NCI-H82 (cell line): ENCODE results near the gene IL12RB2.
"Not testable (repeated sequence)": the region's sequence is repeated elsewhere in the genome, so short reads cannot be mapped to it uniquely, and the experiment has no call there.

Experiments used
- DNase-seq: peaks from one replicate; lab custom pipeline; 2025; lab: John Stamatoyannopoulos, UW

The IL12RB2 gene

GRCh38 chr1:67399199-67399993, 91.7 kb downstream of the IL12RB2 start:
- no peak for DNase-seq

- DNase-seq: not testable (repeated sequence)
Measured at GRCh38 chr1:67400029-67400786, 92.5 kb downstream of the IL12RB2 start.

- no peak for DNase-seq
Measured at GRCh38 chr1:67401443-67401842, 93.8 kb downstream of the IL12RB2 start.

GRCh38 chr1:67404212-67404620, 96.5 kb downstream of the IL12RB2 start:
- peak; percentile 82 for DNase-seq

GRCh38 chr1:67405473-67406245, 98.0 kb downstream of the IL12RB2 start:
- DNase-seq: peak; percentile 46

- DNase-seq: no peak
Measured at GRCh38 chr1:67407498-67407897, 99.8 kb downstream of the IL12RB2 start.

- peak; percentile 26 for DNase-seq
Measured at GRCh38 chr1:67408148-67408547, 100.5 kb downstream of the IL12RB2 start.

- not testable (repeated sequence) for DNase-seq
Measured at GRCh38 chr1:67413101-67413500, 105.4 kb downstream of the IL12RB2 start.

GRCh38 chr1:67414574-67414973, 106.9 kb downstream of the IL12RB2 start:
- DNase-seq: no peak

GRCh38 chr1:67415041-67415440, 107.4 kb downstream of the IL12RB2 start:
- no peak for DNase-seq

GRCh38 chr1:67417733-67418132, 110.1 kb downstream of the IL12RB2 start:
- not testable (repeated sequence) for DNase-seq

GRCh38 chr1:67418839-67419586, 111.3 kb downstream of the IL12RB2 start:
- DNase-seq: no peak

- no peak for DNase-seq
Measured at GRCh38 chr1:67420835-67421492, 113.3 kb downstream of the IL12RB2 start.

GRCh38 chr1:67427465-67427864, 119.8 kb downstream of the IL12RB2 start:
- no peak for DNase-seq

- no peak for DNase-seq
Measured at GRCh38 chr1:67427947-67428346, 120.3 kb downstream of the IL12RB2 start.

GRCh38 chr1:67429011-67429527, 121.4 kb downstream of the IL12RB2 start:
- peak; percentile 52 for DNase-seq

- DNase-seq: peak; percentile 52
Measured at GRCh38 chr1:67429528-67430357, 122.1 kb downstream of the IL12RB2 start.

GRCh38 chr1:67430358-67431155, 122.9 kb downstream of the IL12RB2 start, which contains the start of gene SERBP1:
Gene SERBP1, minus strand, starts transcription at chr1:67430402. Its CDS starts 102 bp downstream, at chr1:67430300.
- peak; percentile 99 for DNase-seq

GRCh38 chr1:67431156-67431765, 123.6 kb downstream of the IL12RB2 start:
- no peak for DNase-seq
